HepG2 (cell line): ENCODE results near the gene MINDY2. TPM values are rescaled to one million over a fixed set of nuclear protein-coding genes. Genes with fewer than 3 reads are reported as not detected.

ENCODE experiments used
- ATAC-seq: fragments of 200-7000 bp; cut with Tn5 transposase; 3 replicates; pipeline ENCODE4 v1.9.1; 2020; ENCODE audit warnings: mild to moderate bottlenecking, moderate library complexity
- BruUV-seq: library from RNA; stranded (reverse); fragments of 400-500 nt; replicated peaks from 2 replicates; lab custom pipeline; 2021; lab: Mats Ljungman, UMichigan
- CTCF ChIA-PET: fragments of 300-600 bp; formaldehyde crosslinking; extraction: SDS; loops from one replicate; lab custom pipeline; 2021; ENCODE audit warnings: low total read pairs, inconsistent platforms, low intra/inter-chr PET ratio; lab: Yijun Ruan, JAX
- POLR2A ChIA-PET: fragments of 350-600 bp; sonication (Branson Sonifier 250); formaldehyde crosslinking; loops from one replicate; lab custom pipeline; 2020; ENCODE audit warnings: antibody characterized with exemption, inconsistent platforms; lab: Yijun Ruan, JAX
- DNase-seq: peaks from one replicate; pipeline ENCODE4 v3.0.0-alpha.2; 2015; ENCODE audit warnings: low spot score
- FAIRE-seq: peaks from 3 replicates; lab custom pipeline; 2011; peaks lifted over from hg19 to GRCh38; lab: Jason Lieb, UNC
- H2AFZ ChIP-seq: one replicate; pipeline ENCODE4 v1.6.1; 2011; ENCODE audit warnings: low read length, inconsistent platforms
- H3K27ac ChIP-seq: fragments of 300-600 bp; 3 replicates; pipeline ENCODE4 v1.8.0; 2011; ENCODE audit warnings: mixed run types, mild to moderate bottlenecking, mixed read lengths, low read length, inconsistent platforms; ENCODE audit not compliant: insufficient read depth; ENCODE audit errors: extremely low read length
- H3K27me3 ChIP-seq, 2 experiments: fragments of 200-600 bp in 1 of 2; 2 replicates in 1 of 2; 3 replicates in 1 of 2; pipeline versions ENCODE4 v1.6.0 to v1.8.0; 2011; ENCODE audit warnings: low read length in 2 of 2, mild to moderate bottlenecking in 2 of 2, moderate library complexity in 2 of 2, inconsistent platforms in 1 of 2; ENCODE audit not compliant: insufficient read depth in 2 of 2, control insufficient read depth in 1 of 2
- H3K36me3 ChIP-seq, 2 experiments: fragments of 200-600 bp in 1 of 2; replicated peaks in 1 of 2; 2 replicates in 1 of 2; 3 replicates in 1 of 2; pipeline versions ENCODE4 v1.5.1 to v1.8.0; 2011; ENCODE audit warnings: low read length in 2 of 2, inconsistent platforms in 1 of 2; ENCODE audit not compliant: insufficient read depth in 2 of 2, control insufficient read depth in 1 of 2
- H3K4me1 ChIP-seq: 2 replicates; pipeline ENCODE4 v1.5.1; 2012; ENCODE audit warnings: low read length, inconsistent platforms; ENCODE audit not compliant: insufficient read depth
- H3K4me2 ChIP-seq: 2 replicates; pipeline ENCODE4 v1.6.0; 2011; ENCODE audit warnings: low read depth, low read length, inconsistent platforms
- H3K4me3 ChIP-seq, 3 experiments: fragments of 200-600 bp in 1 of 3; sonication (generic), shearing (Covaris generic) in 1 of 3; replicated peaks in 1 of 3; 2 replicates each; pipeline ENCODE4 v1.5.1; 2011 to 2016; ENCODE audit warnings: low read length in 3 of 3, inconsistent platforms in 2 of 3, low read depth in 2 of 3, mild to moderate bottlenecking in 2 of 3, control low read depth in 1 of 3, mixed read lengths in 1 of 3; ENCODE audit not compliant: insufficient read depth in 1 of 3
- H3K79me2 ChIP-seq: one replicate; pipeline ENCODE4 v1.6.1; 2011; ENCODE audit warnings: low read length, inconsistent platforms; ENCODE audit not compliant: insufficient read depth
- H3K9ac ChIP-seq: 2 replicates; pipeline ENCODE4 v1.6.0; 2011; ENCODE audit warnings: mild to moderate bottlenecking, low read depth, low read length, inconsistent platforms; ENCODE audit not compliant: insufficient read depth
- H3K9me3 ChIP-seq: 2 replicates; pipeline ENCODE4 v1.5.1; 2012; ENCODE audit warnings: mild to moderate bottlenecking, low read length
- H4K20me1 ChIP-seq: 2 replicates; pipeline ENCODE4 v1.6.0; 2011; ENCODE audit warnings: inconsistent platforms, mild to moderate bottlenecking, low read length, moderate library complexity; ENCODE audit not compliant: insufficient read depth
- BCL6 ChIP-seq: IDR thresholded peaks from 2 replicates; pipeline ENCODE4 v1.6.1; 2016; ENCODE audit warnings: missing genetic modification reagents, missing compliant biosample characterization
- KMT2B ChIP-seq: IDR thresholded peaks from 2 replicates; pipeline ENCODE4 v1.6.1; 2016; ENCODE audit warnings: missing genetic modification reagents, missing compliant biosample characterization
- SMARCC2 ChIP-seq: fragments of 450-650 bp; IDR thresholded peaks from 2 replicates; pipeline ENCODE4 v1.6.1; 2017; ENCODE audit warnings: antibody characterized with exemption, mild to moderate bottlenecking
- ZFP36L2 ChIP-seq: sonication (generic); formaldehyde crosslinking; IDR thresholded peaks from 2 replicates; pipeline ENCODE4 v1.4.0; 2020; ENCODE audit warnings: missing genetic modification reagents
- ZNF556 ChIP-seq: sonication (generic); formaldehyde crosslinking; IDR thresholded peaks from 2 replicates; pipeline ENCODE4 v1.4.0; 2020; ENCODE audit warnings: mild to moderate bottlenecking, missing genetic modification reagents, borderline replicate concordance
- WGBS: methylation state at CpG from one replicate; pipeline ENCODE4 v1.1.6; 2017; ENCODE audit warnings: low lambda C conversion rate; 5-methylcytosine and 5-hydroxymethylcytosine counted together
- in situ Hi-C: cut with HindIII; loops from 2 replicates; pipeline ENCODE4 v1.10.0; 2017; ENCODE audit warnings: low pct_unique_long_range_greater_than_20kb; ENCODE audit not compliant: extremely low pct_ligation_motif_present
- intact Hi-C: fragments of 100-400 bp; cut with micrococcal nuclease; formaldehyde crosslinking; loops from one replicate; pipeline ENCODE4 v1.10.0; 2022; ENCODE audit not compliant: unreplicated experiment
- polyA plus RNA-seq, 8 experiments: library from polyadenylated mRNA; depleted of rRNA in 3 of 8; stranded (reverse) in 7 of 8; unstranded in 1 of 8; fragments of >200 nt; fragmentation: Illumina TruSeq in 4 of 8; extraction: Trizol in 4 of 8; gene quantifications; 2 replicates each; pipeline versions ENCODE4 v1.2.1 to v1.2.3, GENCODE V29; 2011 to 2016; ENCODE audit warnings: low read depth in 4 of 8, missing spikeins in 1 of 8, mixed read lengths in 1 of 8; ENCODE audit not compliant: insufficient read depth in 1 of 8
- total RNA-seq, 5 experiments: library from RNA; depleted of rRNA; stranded (reverse); fragments of >200 nt; fragmentation: Illumina TruSeq; extraction: Trizol; gene quantifications; 2 replicates each; pipeline ENCODE4 v1.2.3, GENCODE V29; 2016; ENCODE audit warnings: low read depth in 1 of 5
- TF ChIP-seq, protein P1 (sequence below): IDR thresholded peaks from 2 replicates; pipeline ENCODE4 v1.6.1; 2012; ENCODE audit warnings: low read depth, low read length, improper control_type of control experiment
- TF ChIP-seq, protein P2 (sequence below): sonication (generic); IDR thresholded peaks from 2 replicates; pipeline ENCODE4 v1.6.1; 2016; ENCODE audit warnings: low read depth, borderline replicate concordance

MINDY2 gene
- total and polyA plus RNA-seq, 2 of the 13 experiments (the other 11 are each of a cell fraction or from before 2014, with no cell fraction given), result 7.2 to 12.6 TPM

DNA sequence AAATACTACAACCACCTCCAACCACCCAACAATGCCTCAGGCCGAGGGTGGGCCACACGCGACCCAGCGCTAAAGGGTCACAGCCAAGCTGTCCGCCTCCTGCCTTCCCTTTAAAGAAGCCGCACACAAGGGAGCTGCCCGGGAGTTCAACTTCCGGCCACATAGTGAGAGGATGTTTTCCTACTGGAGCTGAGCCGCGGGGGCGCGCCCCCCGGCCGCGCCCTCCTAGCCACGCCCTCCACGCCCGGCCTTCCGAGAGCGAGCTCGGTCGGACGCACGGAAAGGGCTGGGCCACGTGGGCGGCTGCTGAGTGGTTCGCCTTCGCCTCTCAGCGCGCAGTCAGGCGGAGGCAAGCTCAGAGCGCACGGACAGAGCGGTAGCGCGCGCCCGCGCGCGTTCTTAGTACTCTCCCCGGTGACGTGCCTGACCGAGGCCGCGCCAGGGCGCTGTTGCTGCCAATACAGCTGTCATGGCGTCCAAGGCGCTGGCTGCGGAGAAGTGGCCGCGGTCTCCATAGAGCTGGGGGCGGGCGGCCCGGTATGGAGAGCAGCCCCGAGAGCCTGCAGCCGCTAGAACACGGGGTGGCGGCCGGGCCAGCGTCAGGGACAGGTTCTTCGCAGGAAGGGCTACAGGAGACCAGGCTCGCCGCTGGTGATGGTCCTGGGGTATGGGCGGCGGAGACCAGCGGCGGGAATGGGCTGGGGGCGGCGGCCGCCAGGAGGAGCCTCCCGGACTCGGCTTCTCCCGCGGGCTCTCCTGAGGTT lies at the start of gene MINDY2 (continued):
- TF ChIP-seq, protein P1, sequence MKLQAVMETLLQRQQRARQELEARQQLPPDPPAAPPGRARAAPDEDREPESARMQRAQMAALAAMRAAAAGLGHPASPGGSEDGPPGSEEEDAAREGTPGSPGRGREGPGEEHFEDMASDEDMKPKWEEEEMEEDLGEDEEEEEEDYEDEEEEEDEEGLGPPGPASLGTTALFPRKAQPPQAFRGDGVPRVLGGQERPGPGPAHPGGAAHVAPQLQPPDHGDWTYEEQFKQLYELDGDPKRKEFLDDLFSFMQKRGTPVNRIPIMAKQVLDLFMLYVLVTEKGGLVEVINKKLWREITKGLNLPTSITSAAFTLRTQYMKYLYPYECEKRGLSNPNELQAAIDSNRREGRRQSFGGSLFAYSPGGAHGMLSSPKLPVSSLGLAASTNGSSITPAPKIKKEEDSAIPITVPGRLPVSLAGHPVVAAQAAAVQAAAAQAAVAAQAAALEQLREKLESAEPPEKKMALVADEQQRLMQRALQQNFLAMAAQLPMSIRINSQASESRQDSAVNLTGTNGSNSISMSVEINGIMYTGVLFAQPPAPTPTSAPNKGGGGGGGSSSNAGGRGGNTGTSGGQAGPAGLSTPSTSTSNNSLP, result no peak
- TF ChIP-seq SMARCC2 (no peak), KMT2B (peak; percentile 73), ZFP36L2 (CRISPR knock-in tag) (0 out of 2 replicates have a peak, but pooled peaks have one; percentile 62)

DNA sequence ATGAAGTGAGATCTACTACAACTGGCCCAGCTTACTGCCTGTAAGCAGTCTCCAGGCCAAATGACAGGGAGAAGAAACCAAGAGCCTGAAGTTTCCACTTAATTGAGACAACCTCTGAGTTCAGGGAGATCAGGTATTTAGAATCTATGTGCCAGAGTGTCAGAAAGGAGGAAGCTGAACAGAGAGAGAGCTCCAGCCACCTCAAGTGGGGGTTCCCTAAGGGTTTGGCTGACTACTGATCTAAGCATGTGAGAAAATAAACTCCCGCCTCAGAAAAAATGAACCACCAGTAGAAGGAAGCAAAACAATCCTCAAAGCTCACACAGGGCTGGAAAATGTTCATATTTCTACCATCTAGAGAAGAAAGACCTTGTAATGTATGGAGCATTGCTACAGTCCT lies 46.6 kb upstream of the MINDY2 start:
- no peaks in the 10 kb centered on the region for H3K36me3 ChIP-seq
- peaks cover 28% of the 10 kb centered on the region for H3K4me1 ChIP-seq
- BruUV-seq, result no TSS peak
- H4K20me1 ChIP-seq, result peaks cover 11% of the 10 kb centered on the region
- TF ChIP-seq, protein P2, sequence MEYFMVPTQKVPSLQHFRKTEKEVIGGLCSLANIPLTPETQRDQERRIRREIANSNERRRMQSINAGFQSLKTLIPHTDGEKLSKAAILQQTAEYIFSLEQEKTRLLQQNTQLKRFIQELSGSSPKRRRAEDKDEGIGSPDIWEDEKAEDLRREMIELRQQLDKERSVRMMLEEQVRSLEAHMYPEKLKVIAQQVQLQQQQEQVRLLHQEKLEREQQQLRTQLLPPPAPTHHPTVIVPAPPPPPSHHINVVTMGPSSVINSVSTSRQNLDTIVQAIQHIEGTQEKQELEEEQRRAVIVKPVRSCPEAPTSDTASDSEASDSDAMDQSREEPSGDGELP, result no peak
- TF ChIP-seq BCL6 (CRISPR knock-in tag) (no peak), ZNF556 (no peak)
- TF ChIP-seq, all 625 proteins: peak for 0
- Histone ChIP-seq H3K4me2 (no peak overlapping the region), H3K27me3 (no peaks in the 10 kb centered on the region), H2AFZ (no peak overlapping the region), H3K9ac (no peak overlapping the region), H3K9me3 (no peaks in the 10 kb centered on the region), H3K27ac (peak overlapping the region; percentile 22), H3K4me3 (no peak overlapping the region), H3K79me2 (peaks cover 85% of the 10 kb centered on the region)
- FAIRE-seq, result no peak
- no peak for DNase-seq
- ATAC-seq, result no peak
- in situ Hi-C loops (no loop called here), intact Hi-C loops (no loop called here)
- CTCF ChIA-PET, result no interaction called here
- 92% methylated on average over 1 of the region's 1 CpG for WGBS
- POLR2A ChIA-PET, result no interaction called here
